Stromal cell of bone marrow (primary cell): ENCODE data around the gene SMAD7.

Source experiments
- DNase-seq: peaks from one replicate; pipeline ENCODE4 v3.0.0-alpha.2; 2012; ENCODE audit warnings: low read depth

Gene SMAD7

GRCh38 chr18:48944634-48945033 lies 6.1 kb downstream of the SMAD7 start:
- no peak for DNase-seq

DNA sequence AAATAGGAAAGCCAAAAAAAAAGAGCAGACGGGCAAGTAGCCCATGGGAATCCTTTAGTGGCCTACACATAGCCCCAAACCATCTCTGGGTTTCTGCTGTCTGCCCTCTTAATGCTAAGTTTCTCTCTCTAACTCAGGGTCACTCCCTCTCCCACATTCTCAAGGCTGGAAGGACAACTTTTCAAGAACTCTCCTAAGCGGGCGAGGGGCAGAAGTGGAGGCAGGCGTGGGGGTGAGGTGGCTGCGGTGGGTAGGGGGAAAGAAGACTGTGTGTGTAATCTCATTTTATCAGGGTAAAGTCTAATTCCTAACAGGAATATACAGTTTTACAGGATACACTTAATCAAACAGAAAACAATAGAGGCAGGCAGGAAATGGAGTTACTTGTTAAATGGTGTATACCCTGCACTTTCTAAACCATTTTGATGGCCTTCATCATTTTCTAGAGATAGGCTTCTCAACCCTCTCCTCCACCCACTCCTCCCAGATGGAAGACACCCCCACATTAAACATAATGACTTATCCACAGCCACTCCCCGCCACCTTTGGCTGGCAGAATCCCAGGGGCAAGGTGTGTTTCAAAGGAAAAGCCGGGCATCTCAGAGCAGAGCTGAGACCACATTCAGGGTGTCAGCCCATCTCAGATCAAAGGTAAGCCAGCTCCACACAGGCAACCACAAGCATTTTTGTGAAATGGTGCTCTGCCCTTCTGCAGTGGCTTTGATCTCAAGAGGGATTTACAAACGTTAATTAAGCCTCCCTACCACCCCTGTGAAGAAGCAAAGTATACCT lies 6.8 kb downstream of the SMAD7 start:
- no peak for DNase-seq

GRCh38 chr18:48943333-48943732 lies 7.4 kb downstream of the SMAD7 start:
- DNase-seq, result no peak

GRCh38 chr18:48942554-48943261 lies 8.1 kb downstream of the SMAD7 start:
- no peak for DNase-seq

DNA sequence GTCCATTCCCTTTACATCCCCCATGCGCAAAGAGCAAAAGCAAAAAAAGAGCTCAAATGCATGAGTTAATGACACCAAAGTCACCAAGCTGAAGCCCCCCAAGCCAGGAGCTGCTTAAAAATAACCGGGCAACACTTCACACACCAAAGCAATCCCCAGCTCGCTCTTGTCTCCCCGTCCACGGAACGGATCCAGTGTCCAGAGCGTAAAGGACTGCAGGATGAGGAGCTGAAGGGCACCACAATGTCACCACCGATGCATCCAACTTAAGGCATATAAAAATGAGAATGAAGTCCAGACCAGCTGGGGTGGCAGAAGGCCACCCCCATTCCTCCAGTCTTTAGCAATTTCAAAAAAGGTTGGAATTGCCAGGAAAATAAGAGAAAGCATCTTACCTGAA lies 8.7 kb downstream of the SMAD7 start:
- no peak for DNase-seq

DNA sequence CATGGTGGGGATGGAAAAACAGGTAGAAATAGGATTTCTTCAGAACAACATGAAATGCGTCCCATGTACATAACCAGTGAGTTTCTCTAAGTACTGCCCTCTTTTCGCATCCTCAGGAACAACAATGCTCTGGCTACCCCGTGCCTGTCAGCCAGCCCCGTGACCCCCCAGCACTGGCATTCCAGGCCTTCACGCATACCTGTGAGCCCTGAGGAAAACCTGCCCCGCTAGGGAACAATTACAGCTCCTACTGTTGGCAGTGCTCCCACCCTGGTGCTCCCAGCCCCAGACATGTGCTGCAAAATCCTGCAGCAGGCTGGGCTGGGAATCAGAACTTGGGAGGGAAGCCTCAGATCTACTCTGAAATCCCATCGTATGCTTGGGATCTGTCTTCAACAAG lies 9.1 kb downstream of the SMAD7 start:
- no peak for DNase-seq

DNA sequence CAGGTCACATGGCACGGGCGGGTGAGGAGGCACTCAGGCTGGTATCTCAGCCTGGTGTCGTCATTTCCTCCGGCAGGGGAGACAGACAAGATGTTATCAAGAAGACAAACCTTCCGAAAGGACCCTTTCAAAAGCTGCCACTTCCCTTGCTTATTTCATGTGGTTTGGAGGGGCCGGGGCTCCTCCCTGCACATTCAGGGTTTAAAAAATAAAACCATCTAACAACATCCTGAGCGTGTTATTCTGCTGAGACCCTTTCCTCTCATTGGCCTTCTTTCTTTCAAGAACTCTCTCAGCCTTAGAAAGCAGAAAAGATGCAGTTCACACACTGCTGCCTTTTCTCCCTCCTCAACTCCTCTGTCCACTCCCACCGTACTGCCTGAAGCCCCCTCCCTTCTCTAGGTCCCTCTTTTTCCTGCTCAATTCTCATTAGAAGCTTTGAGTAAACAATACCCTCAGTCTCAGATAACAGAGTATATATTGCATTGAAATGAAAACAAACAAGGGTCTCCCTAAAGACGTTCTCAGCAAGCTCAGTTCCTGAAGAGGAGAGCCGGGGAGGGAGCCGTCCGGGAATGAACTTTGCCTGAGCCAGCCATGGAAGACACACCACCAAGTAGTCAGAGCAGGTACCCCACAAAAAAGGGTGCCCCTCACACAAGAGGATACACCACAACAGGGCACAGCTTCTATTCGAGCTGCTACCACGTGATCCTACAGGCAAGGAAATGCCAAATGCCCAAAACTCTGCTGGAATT lies 9.7 kb downstream of the SMAD7 start:
- DNase-seq, result no peak

DNA sequence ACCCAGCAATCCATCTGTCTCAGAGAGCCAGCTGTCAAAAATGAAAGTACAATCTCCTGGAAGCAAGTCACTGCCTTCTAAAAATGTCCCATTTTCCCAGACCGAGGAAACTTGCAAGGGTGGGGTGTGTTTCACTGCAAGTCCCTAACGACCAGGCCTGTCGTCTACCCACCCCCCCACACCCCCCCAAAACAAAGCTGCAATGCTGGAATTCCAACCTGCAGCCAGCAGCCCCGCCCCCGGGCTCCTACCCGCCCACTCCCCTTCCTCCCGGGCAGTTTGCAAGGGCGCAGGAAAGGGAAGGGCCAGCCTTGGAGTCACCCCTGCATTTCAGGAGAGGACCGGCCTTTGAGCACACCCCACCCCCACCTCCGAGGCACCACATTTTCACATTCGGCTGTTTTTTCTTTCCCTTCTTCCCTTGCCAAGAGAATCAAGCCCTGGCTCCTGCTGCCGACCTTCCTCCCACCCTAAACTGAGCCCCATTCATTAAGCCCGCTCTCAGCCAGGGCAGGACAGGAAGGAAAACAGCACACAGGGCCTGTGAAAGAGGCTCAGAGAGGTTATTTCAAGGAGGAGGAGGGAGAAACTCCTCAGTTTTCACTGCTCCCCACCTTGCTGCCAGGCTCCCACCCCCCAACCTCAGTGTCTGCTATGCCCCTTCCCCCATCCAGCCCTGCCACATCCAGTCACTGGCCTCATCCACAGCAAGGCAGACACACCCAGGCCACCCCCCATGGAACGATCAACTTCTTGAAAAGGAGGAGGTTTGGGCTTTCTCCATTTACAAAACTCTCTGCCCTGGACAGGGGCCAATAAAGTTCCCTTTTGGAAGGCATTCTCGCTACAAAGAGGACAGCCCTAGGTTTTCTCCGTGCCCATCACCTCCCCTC lies 11.3 kb downstream of the SMAD7 start:
- no peak for DNase-seq

GRCh38 chr18:48938827-48939204 lies 11.9 kb downstream of the SMAD7 start:
- DNase-seq, result no peak

DNA sequence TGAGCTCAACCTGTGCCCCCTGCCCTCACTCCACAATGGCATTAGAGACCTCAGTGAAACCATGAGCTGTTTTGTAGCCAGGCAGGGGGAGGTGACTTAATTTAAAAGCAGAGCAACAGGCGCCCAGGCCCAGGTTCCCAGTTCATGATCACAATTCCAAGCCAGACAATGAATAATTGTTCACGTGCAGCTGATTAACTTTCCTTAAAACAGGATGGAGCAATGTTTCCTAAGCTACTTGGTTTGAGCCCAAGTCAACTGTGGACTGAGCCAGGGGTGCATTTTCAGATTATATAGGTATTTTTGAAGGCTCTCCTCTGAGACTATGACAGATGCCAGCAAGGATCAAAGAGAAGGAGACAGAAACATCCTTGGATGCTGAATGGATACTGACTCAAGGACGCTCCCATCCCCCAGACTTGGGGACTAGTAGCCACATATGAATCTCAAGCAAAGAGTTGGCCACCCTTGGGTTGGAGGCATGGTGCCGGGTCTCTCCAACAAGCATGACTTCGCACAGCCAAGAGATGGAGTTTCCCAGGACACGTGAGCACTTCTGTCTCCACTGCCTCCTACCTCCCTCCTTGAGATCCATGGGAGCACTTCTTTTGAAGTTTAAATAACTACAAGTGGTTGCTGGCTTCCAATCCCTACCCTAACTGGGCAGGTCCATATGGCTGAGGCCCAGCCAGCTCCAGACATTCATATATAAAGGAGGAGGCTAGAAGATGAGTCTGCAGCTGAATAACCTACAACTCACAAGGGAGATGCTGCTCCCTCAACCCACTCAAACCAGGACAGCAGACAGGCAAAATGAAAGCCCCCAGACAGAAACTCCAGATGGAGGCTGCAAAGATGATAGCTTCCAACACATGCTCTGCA lies 12.7 kb downstream of the SMAD7 start:
- no peak for DNase-seq

DNA sequence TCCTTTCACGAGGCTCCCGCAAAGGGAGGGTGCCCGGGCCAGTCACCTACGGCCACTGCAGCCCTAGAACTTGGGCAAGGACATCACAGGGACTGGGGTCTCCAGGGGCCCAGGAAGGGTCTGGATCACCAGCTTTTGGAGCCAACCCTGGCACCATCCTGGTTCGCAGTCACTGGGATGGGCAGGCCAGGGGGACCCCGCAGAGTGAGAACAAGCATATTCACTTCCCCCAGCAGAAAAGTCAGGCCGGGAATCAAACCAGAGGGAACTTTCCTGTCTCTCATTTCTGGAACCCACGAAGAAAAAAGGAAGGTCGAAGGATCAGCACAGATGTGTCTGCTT lies 15.4 kb downstream of the SMAD7 start:
- DNase-seq, result no peak

- DNase-seq, result no peak
Observed at GRCh38 chr18:48934723-48935432, 15.9 kb downstream of the SMAD7 start.

- DNase-seq, result no peak
Observed at GRCh38 chr18:48934415-48934722, 16.4 kb downstream of the SMAD7 start.

DNA sequence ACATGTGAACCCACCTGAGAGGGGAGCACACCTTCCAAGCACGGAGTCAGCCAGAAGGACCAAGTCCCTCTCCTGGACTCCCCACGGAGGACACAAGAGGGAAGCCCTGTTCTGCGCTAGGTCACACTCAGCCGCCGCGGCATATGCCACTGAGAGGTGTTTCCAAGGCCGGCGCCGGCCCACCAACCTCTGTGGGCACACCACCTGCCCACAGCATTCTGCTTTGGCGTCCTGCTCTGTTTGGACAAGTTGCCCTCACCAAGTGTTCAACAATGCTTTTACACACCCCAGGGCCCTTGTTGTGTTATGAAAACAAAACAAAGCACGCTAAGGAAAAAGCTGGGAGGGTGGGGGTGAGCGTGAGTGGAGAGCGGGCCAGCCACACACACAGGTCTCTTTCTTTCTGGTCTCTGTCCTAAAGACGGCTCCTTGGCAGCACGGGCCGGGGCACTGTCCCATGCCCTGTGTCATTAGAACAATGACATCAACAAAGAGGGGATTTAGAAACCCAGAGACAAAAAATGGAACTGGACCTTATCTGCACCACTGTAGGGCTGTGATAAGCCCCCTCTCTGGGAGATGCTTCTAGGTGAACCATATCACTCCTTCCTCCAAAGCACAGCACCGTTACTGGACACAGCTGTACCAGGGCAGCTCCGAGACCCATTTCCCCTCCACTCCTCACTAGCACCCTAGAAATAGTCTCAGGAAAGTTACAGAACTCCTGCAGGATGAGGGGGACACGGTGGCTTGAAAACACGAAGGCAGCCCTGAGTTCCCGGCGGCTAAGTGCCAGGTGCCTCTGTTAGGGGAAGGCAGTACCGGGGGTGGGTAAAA lies 17.0 kb downstream of the SMAD7 start:
- DNase-seq, result no peak

GRCh38 chr18:48932822-48933510 lies 17.8 kb downstream of the SMAD7 start:
- no peak for DNase-seq

DNA sequence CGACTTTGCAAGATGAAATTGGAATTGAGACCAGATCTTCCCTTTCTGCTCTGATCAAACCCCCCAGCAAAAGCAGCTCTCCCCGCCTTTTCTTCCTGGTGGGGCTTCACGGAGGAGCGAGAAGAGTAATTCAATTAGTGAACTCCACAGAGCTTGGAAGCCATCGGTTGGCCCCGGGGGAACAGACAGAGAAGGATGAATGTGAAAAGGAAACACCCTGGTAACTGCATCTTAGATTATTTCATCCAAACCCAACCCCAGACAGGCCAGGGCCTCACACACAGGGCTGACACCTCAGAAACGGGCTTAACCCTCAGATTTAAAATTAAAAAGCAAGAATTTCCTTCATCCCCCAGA lies 18.3 kb downstream of the SMAD7 start:
- no peak for DNase-seq

DNA sequence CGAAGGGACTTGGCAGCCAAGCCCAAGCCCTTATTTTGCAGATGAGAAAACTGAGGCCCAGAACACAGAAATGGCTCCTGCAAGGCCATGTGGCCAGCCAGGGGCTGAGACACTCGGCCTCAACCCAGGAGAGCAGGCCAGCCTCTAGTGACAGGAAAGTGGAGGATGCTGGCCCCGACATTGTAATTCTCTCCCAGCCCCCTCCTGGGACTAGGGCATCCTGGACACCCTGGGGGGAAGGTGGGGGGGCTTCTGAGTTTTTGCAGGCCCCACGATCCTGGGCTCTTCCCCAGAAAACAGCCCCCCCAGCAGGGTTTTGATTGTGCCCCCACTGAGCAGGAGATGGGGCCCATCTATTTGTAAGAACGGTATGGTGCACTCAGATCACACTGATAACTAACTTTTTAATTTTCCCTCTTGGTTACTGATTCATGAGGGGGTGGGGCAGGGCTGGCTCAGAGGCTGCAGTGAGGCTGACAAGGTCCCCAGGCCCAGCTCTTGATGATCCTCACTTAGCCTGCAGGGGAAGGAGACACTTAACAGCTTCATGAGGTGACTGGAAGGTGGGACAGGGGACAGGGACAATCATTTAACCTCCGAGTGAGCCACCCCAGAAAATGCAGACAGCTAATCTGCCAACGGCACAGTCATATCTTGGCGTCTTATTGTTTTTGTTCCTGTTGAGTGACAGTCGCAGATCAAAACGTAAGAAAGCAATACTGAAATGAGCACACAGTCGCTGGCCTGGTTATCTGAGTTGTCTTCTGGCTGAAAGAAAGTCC lies 18.9 kb downstream of the SMAD7 start:
- DNase-seq, result no peak

GRCh38 chr18:48930926-48931325 lies 19.8 kb downstream of the SMAD7 start:
- no peak for DNase-seq
